C4-2B (cell line): Measurements from ENCODE around the gene LRRC26.

ENCODE experiments used
- CTCF ChIP-seq: fragments of 450-650 bp; conservative IDR thresholded peaks from 2 replicates; pipeline ENCODE4 v1.5.1; 2017; ENCODE audit warnings: mild to moderate bottlenecking
- ZFX ChIP-seq: fragments of 450-650 bp; IDR thresholded peaks from 2 replicates; pipeline ENCODE4 v1.6.1; 2017

- TF ChIP-seq CTCF = no peak
- no peak for TF ChIP-seq ZFX
Measured at GRCh38 chr9:137160054-137160425, 9.8 kb downstream of the LRRC26 start.
